ENCODE results near the gene PODN. TPM values are rescaled to one million over a fixed set of nuclear protein-coding genes. Genes with fewer than 3 reads are reported as not detected.

PODN gene
- total RNA-seq, 1 donor from 2014 or later = not detected

DNA sequence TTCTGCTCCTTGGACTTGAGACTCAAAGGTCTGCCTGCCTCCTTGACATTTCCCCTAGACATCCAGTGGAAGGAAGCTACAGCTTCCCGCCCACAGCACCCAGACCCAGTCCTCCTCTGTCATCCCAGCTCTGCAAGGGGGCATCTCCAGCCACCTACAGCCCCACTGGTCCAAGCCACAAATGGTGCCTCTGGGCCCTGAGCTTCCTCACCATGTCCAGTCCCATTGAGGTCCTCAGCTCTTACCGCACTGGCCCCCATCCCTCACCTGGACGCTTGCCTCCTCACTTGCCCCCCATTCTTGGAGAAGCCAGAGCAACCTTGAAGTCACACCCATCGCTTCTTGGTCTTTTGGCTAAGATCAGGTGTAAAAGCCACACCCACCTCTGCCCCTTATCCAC lies 13.2 kb downstream of the PODN start:
- Mint-ChIP-seq H3K36me3 (ENCODE audit: low read depth) (no peaks in the 10 kb centered on the region), H3K4me1 (no peaks in the 10 kb centered on the region), H3K27me3 (no peaks in the 10 kb centered on the region), H3K27ac (no peak overlapping the region), H3K9me3 (no peaks in the 10 kb centered on the region), H3K4me3 (no peak overlapping the region)
- intact Hi-C loops (cut with micrococcal nuclease) = no loop called here
- DNase-seq = no peak

- H3K27ac Mint-ChIP-seq = no peak overlapping the region
- DNase-seq = no peak
- no peak overlapping the region for H3K4me3 Mint-ChIP-seq
- H3K4me1 Mint-ChIP-seq = no peaks in the 10 kb centered on the region
- no peaks in the 10 kb centered on the region for H3K9me3 Mint-ChIP-seq
- no peaks in the 10 kb centered on the region for H3K27me3 Mint-ChIP-seq
- H3K36me3 Mint-ChIP-seq (ENCODE audit: low read depth) = no peaks in the 10 kb centered on the region
- intact Hi-C loops (cut with micrococcal nuclease) = no loop called here
These were observed 13.7 kb downstream of the PODN start for GRCh38 chr1:53075761-53076163.

GRCh38 chr1:53076165-53076564 lies 14.2 kb downstream of the PODN start:
- H3K27me3 Mint-ChIP-seq = no peaks in the 10 kb centered on the region
- intact Hi-C loops (cut with micrococcal nuclease) = no loop called here
- H3K4me1 Mint-ChIP-seq = no peaks in the 10 kb centered on the region
- no peak overlapping the region for H3K4me3 Mint-ChIP-seq
- no peak for DNase-seq
- no peaks in the 10 kb centered on the region for H3K36me3 Mint-ChIP-seq (ENCODE audit: low read depth)
- H3K9me3 Mint-ChIP-seq = no peaks in the 10 kb centered on the region
- no peak overlapping the region for H3K27ac Mint-ChIP-seq

DNA sequence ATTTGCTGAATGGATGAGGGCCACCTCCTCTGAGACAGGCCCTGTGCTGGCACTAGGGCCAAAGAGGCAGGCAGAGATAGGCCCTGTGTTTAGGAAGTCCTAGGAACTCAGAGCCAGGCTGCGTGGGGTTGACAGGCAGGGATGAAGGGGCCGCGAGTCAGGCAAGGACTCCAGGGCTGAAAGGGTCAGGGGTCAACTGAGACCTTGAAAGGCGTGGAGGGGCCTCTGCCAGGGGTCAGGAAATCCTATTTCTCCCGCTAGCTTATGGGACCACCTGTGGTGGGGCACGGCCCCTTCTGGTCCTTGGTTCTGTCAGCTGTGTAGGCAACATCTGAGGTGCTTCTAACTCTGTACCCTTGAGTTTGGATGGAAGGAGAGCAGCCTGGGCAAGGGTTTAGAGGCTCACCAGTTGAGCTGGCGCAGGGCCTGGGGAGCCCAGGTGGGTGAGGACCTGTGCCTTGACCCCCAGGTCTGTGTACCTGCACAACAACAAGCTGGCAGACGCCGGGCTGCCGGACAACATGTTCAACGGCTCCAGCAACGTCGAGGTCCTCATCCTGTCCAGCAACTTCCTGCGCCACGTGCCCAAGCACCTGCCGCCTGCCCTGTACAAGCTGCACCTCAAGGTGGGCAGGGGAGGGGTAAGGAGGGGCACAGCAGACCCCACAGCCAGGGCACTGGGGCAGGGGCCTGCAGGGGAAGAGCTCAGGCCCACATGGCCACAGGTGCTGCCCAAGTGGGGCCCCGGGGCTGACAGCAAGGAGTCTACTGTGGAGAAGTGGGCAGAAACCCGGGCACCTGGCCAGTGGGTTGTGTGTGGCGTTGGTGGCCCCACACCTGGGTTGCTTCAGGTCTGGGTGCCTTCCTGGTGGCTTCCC lies 14.9 kb downstream of the PODN start:
- Mint-ChIP-seq H3K27me3 (no peaks in the 10 kb centered on the region), H3K4me3 (no peak overlapping the region), H3K27ac (no peak overlapping the region), H3K36me3 (ENCODE audit: low read depth) (no peaks in the 10 kb centered on the region), H3K9me3 (no peaks in the 10 kb centered on the region), H3K4me1 (no peaks in the 10 kb centered on the region)
- no peak for DNase-seq
- intact Hi-C loops (cut with micrococcal nuclease) = no loop called here

DNA sequence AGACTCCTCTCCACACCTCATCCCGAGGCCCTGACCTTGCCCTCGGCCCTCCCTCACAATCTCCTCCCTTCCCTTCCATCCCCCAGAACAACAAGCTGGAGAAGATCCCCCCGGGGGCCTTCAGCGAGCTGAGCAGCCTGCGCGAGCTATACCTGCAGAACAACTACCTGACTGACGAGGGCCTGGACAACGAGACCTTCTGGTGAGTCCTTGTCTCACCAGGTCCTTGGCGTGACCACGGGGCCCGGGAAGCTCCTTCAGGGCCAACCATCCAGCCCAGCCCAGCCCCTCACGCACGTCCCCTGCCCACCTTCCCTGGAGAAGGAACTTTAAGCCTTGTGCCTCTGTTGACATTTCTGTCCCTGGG lies 15.6 kb downstream of the PODN start:
- intact Hi-C loops (cut with micrococcal nuclease) = no loop called here
- Mint-ChIP-seq H3K4me1 (no peaks in the 10 kb centered on the region), H3K27me3 (no peaks in the 10 kb centered on the region), H3K36me3 (ENCODE audit: low read depth) (no peaks in the 10 kb centered on the region), H3K9me3 (no peaks in the 10 kb centered on the region), H3K27ac (no peak overlapping the region), H3K4me3 (no peak overlapping the region)
- DNase-seq = no peak

GRCh38 chr1:53078333-53079101 lies 16.5 kb downstream of the PODN start:
- Mint-ChIP-seq H3K36me3 (ENCODE audit: low read depth) (no peaks in the 10 kb centered on the region), H3K4me3 (no peak overlapping the region), H3K4me1 (no peaks in the 10 kb centered on the region), H3K27me3 (no peaks in the 10 kb centered on the region), H3K27ac (no peak overlapping the region), H3K9me3 (no peaks in the 10 kb centered on the region)
- intact Hi-C loops (cut with micrococcal nuclease) = no loop called here
- DNase-seq = no peak

- H3K4me3 Mint-ChIP-seq = no peak overlapping the region
- no peaks in the 10 kb centered on the region for H3K27me3 Mint-ChIP-seq
- no peaks in the 10 kb centered on the region for H3K9me3 Mint-ChIP-seq
- DNase-seq = no peak
- no peaks in the 10 kb centered on the region for H3K4me1 Mint-ChIP-seq
- intact Hi-C loops (cut with micrococcal nuclease) = no loop called here
- H3K27ac Mint-ChIP-seq = no peak overlapping the region
- H3K36me3 Mint-ChIP-seq (ENCODE audit: low read depth) = no peaks in the 10 kb centered on the region
These were observed 17.2 kb downstream of the PODN start for GRCh38 chr1:53079251-53079650.

DNA sequence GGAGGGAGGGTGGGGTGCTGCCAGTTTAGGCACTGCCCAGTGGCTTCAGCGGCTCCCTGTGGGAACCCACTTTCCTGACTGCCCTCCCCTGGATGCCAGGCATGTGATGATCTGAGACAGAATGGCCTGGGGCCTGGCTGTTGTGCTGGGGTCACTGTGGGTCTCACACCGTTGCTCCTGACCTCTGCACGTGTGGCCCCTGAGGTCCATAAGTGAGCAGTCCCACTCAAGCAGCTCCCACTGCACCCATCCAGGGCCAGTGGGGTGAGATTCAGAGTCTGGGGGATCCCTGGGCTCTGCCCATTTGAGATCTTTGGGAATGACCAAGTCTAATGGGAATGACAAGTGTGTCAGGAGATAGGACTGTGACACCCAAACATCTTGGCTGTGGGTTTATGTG lies 18.0 kb downstream of the PODN start:
- H3K9me3 Mint-ChIP-seq = no peaks in the 10 kb centered on the region
- intact Hi-C loops (cut with micrococcal nuclease) = no loop called here
- no peaks in the 10 kb centered on the region for H3K27me3 Mint-ChIP-seq
- no peak for DNase-seq
- no peaks in the 10 kb centered on the region for H3K36me3 Mint-ChIP-seq (ENCODE audit: low read depth)
- no peak overlapping the region for H3K27ac Mint-ChIP-seq
- no peaks in the 10 kb centered on the region for H3K4me1 Mint-ChIP-seq
- no peak overlapping the region for H3K4me3 Mint-ChIP-seq

GRCh38 chr1:53080769-53081168 lies 18.8 kb downstream of the PODN start:
- intact Hi-C loops (cut with micrococcal nuclease) = no loop called here
- Mint-ChIP-seq H3K9me3 (no peaks in the 10 kb centered on the region), H3K4me3 (no peak overlapping the region), H3K27ac (no peak overlapping the region), H3K36me3 (ENCODE audit: low read depth) (no peaks in the 10 kb centered on the region), H3K27me3 (no peaks in the 10 kb centered on the region), H3K4me1 (no peaks in the 10 kb centered on the region)
- DNase-seq = no peak

GRCh38 chr1:53081384-53082066 lies 19.5 kb downstream of the PODN start:
- Mint-ChIP-seq H3K9me3 (no peaks in the 10 kb centered on the region), H3K4me1 (no peaks in the 10 kb centered on the region), H3K4me3 (no peak overlapping the region), H3K27me3 (no peaks in the 10 kb centered on the region), H3K36me3 (ENCODE audit: low read depth) (no peaks in the 10 kb centered on the region), H3K27ac (no peak overlapping the region)
- intact Hi-C loops (cut with micrococcal nuclease) = no loop called here
- no peak for DNase-seq

DNA sequence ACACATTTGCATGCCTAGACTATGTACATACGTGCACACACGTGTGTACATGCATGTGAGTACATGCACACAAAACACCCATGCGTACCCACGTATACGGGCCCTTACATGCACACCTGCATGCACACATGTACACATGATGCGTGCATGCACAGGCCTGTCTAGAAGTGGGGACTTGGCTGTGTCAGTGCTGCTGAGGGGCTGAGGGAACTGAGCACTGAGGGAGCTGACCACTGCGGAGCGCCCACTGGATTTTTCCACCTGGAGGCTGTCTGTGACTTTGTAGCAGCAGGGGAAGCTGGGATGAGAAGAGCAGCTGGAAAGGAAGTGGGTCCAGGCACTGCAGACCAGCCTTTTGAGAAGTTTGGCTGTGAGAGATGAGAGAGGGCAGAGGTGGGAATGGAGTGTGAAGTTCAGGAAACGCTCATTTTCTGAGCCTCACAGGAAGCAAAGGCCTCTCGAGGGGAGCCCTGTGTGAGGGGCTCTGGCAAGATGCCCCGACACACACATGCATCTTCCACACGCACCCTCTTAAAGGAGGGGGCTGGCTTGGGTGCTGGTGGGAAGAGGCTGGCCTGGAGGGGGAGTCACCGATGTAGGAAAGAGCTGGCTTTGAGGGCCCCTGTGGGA lies 20.9 kb downstream of the PODN start:
- Mint-ChIP-seq H3K36me3 (ENCODE audit: low read depth) (no peaks in the 10 kb centered on the region), H3K4me1 (no peaks in the 10 kb centered on the region), H3K9me3 (no peaks in the 10 kb centered on the region), H3K27ac (no peak overlapping the region), H3K27me3 (no peaks in the 10 kb centered on the region), H3K4me3 (no peak overlapping the region)
- intact Hi-C loops (cut with micrococcal nuclease) = no loop called here
- DNase-seq = no peak

DNA sequence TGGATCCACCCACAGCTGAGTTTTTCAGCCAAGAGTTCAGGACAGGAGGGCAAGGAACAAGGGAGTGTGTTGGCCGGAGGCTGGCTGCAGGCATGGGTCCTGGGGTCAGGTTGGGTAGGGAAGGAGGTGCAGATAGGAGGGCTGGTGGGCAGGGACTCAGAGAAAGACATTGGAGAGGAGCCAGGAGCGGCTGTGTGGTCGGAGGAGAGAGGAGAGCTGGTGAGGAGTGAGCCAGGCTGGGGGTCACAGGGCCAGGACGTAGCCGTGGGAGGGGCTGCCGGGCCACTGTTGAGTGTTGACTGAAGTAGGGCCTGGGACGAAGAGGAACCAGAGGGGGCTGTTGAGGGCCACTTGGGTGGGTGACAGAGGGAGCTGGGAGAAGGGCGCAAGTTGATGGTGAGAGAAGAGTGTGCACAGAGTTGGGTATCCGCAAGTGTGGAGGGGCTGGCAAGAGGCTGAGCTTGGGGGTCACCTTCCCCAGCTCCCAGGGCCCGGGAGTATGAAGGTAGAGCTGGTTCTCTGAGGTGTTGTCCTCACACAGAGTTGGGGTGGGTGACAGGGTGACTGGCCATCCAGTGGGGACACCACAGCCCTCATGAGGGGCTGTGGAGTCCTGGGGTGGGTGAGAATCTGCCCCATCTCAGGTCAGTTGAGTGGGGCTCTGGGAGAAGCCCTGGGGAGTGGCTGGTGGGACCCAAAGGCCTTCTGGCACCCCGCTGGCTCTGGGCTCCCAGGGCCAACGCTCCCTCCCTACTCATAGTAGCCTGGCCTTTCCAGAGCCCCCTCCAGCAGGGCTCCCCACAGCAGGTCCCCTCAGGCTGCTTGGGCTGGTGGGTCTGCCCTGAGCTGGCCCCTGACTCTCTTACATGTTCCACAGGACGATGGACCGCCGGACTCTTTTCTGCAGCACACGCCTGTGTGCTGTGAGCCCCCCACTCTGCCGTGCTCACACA lies 21.9 kb downstream of the PODN start:
- intact Hi-C loops (cut with micrococcal nuclease) = no loop called here
- no peak overlapping the region for H3K27ac Mint-ChIP-seq
- H3K9me3 Mint-ChIP-seq = no peaks in the 10 kb centered on the region
- no peak for DNase-seq
- no peak overlapping the region for H3K4me3 Mint-ChIP-seq
- no peaks in the 10 kb centered on the region for H3K4me1 Mint-ChIP-seq
- H3K27me3 Mint-ChIP-seq = no peaks in the 10 kb centered on the region
- H3K36me3 Mint-ChIP-seq (ENCODE audit: low read depth) = no peaks in the 10 kb centered on the region

DNA sequence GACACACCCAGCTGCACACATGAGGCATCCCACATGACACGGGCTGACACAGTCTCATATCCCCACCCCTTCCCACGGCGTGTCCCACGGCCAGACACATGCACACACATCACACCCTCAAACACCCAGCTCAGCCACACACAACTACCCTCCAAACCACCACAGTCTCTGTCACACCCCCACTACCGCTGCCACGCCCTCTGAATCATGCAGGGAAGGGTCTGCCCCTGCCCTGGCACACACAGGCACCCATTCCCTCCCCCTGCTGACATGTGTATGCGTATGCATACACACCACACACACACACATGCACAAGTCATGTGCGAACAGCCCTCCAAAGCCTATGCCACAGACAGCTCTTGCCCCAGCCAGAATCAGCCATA lies 22.6 kb downstream of the PODN start:
- no peak for DNase-seq
- H3K36me3 Mint-ChIP-seq (ENCODE audit: low read depth) = no peaks in the 10 kb centered on the region
- intact Hi-C loops (cut with micrococcal nuclease) = no loop called here
- no peaks in the 10 kb centered on the region for H3K9me3 Mint-ChIP-seq
- no peaks in the 10 kb centered on the region for H3K4me1 Mint-ChIP-seq
- no peak overlapping the region for H3K4me3 Mint-ChIP-seq
- H3K27ac Mint-ChIP-seq = no peak overlapping the region
- H3K27me3 Mint-ChIP-seq = no peaks in the 10 kb centered on the region
